Suprapubic skin (tissue), 4 donors: Measurements from ENCODE around the gene CCDC85A. TPM values are rescaled to one million over a fixed set of nuclear protein-coding genes. Genes with fewer than 3 reads are reported as not detected.

ENCODE experiments used
- DNase-seq, 2 donors: peaks; one replicate each; pipeline ENCODE4 v3.0.0-alpha.2; 2019; ENCODE audit warnings: low spot score in 2 of 2
- H3K27ac ChIP-seq: fragments of 200-600 bp; sonication (generic); one replicate; pipeline ENCODE4 v1.5.1; 2019
- H3K27me3 ChIP-seq: fragments of 200-600 bp; sonication (generic); one replicate; pipeline ENCODE4 v1.5.1; 2019
- H3K36me3 ChIP-seq: fragments of 200-600 bp; sonication (generic); one replicate; pipeline ENCODE4 v1.5.1; 2019
- H3K4me1 ChIP-seq: fragments of 200-600 bp; sonication (generic); one replicate; pipeline ENCODE4 v1.5.1; 2019
- H3K4me3 ChIP-seq: fragments of 200-600 bp; sonication (generic); one replicate; pipeline ENCODE4 v1.5.1; 2019; ENCODE audit warnings: mild to moderate bottlenecking
- H3K9me3 ChIP-seq: fragments of 200-600 bp; sonication (generic); one replicate; pipeline ENCODE4 v1.5.1; 2019
- EP300 ChIP-seq: sonication (generic); formaldehyde crosslinking; IDR thresholded peaks from one replicate; pipeline ENCODE4 v1.6.1; 2017; ENCODE audit warnings: antibody characterized with exemption
- POLR2A ChIP-seq, 2 donors: fragments of 450-650 bp; IDR thresholded peaks; one replicate each; pipeline ENCODE4 v1.6.1; 2017; ENCODE audit warnings: antibody characterized with exemption in 2 of 2, mild to moderate bottlenecking in 2 of 2, moderate library complexity in 2 of 2
- POLR2AphosphoS5 ChIP-seq, 3 donors: sonication (generic); formaldehyde crosslinking; IDR thresholded peaks; one replicate each; pipeline ENCODE4 v1.6.1; 2017; ENCODE audit warnings: antibody characterized with exemption in 3 of 3
- WGBS: methylation state at CpG from one replicate; pipeline ENCODE4 v1.1.5; 2018; 5-methylcytosine and 5-hydroxymethylcytosine counted together
- total RNA-seq, 4 donors: library from RNA; depleted of rRNA; stranded (reverse); fragments of >200 nt; gene quantifications; one replicate each; pipeline ENCODE4 v1.1.0, GENCODE V29; 2016
- TF ChIP-seq, protein P1 (sequence below), 2 donors: fragments of 200-600 bp in 1 of 2; fragments of 450-650 bp in 1 of 2; sonication (generic) in 1 of 2; IDR thresholded peaks; one replicate each; pipeline ENCODE4 v1.5.1; 2016 to 2019; ENCODE audit warnings: antibody characterized with exemption in 2 of 2, mild to moderate bottlenecking in 1 of 2, moderate library complexity in 1 of 2

CCDC85A gene
- total RNA-seq, 4 donors from 2014 or later, result 1.9 to 3.2 (median 2.5) TPM

- peak in 1 of 2 donors; percentile 62 for DNase-seq
- H3K27ac ChIP-seq, result no peak overlapping the region
- TF ChIP-seq POLR2AphosphoS5 (IDR thresholded peaks at IDR 0.05) (no peak), POLR2A (IDR thresholded peaks at IDR 0.05) (no peak), EP300 (no peak)
- TF ChIP-seq, protein P1, sequence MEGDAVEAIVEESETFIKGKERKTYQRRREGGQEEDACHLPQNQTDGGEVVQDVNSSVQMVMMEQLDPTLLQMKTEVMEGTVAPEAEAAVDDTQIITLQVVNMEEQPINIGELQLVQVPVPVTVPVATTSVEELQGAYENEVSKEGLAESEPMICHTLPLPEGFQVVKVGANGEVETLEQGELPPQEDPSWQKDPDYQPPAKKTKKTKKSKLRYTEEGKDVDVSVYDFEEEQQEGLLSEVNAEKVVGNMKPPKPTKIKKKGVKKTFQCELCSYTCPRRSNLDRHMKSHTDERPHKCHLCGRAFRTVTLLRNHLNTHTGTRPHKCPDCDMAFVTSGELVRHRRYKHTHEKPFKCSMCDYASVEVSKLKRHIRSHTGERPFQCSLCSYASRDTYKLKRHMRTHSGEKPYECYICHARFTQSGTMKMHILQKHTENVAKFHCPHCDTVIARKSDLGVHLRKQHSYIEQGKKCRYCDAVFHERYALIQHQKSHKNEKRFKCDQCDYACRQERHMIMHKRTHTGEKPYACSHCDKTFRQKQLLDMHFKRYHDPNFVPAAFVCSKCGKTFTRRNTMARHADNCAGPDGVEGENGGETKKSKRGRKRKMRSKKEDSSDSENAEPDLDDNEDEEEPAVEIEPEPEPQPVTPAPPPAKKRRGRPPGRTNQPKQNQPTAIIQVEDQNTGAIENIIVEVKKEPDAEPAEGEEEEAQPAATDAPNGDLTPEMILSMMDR (IDR thresholded peaks at IDR 0.05), result no peak
These were observed 766 bp downstream of the CCDC85A start for GRCh38 chr2:56184500-56185011.

DNA sequence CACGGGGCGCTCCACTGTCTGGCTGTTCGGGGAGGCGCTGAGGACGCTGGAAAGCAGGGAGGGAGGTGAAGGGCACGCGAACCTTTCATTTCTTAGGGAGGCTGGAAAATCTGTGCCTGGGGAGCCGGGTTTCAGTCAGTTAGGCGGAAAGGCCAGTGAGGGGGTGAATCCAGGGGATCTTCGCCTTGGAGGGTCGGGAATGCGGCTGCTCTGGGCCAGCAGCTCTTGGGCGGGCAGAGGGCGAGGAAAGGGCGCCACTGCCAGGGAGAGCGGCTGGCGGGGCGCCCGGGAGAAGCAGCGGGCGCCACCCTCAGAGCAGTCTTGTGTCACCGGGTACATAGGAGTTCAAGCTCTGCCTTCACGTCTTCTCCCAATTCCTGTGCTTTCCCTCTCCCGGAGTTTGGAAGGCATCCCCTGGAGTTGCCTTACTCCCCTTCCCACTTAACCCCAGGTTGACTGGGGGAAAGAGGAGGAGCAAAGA lies 1.4 kb downstream of the CCDC85A start:
- TF ChIP-seq EP300 (no peak), POLR2AphosphoS5 (IDR thresholded peaks at IDR 0.05) (no peak), POLR2A (IDR thresholded peaks at IDR 0.05) (no peak)
- TF ChIP-seq, protein P1 (IDR thresholded peaks at IDR 0.05), result no peak
- 0% methylated on average over 8 of the region's 24 CpGs for WGBS
- H3K36me3 ChIP-seq, result no peaks in the 10 kb centered on the region
- H3K27me3 ChIP-seq, result peaks cover 4% of the 10 kb centered on the region
- DNase-seq, result no peak
- no peaks in the 10 kb centered on the region for H3K9me3 ChIP-seq
- H3K4me1 ChIP-seq, result peaks cover 29% of the 10 kb centered on the region
- peak overlapping the region; percentile 23 for H3K27ac ChIP-seq
- peak overlapping the region; percentile 78 for H3K4me3 ChIP-seq

More at GRCh38 chr2:56184500-56185011, 766 bp downstream of the CCDC85A start:
- Histone ChIP-seq H3K4me1 (peaks cover 29% of the 10 kb centered on the region), H3K9me3 (no peaks in the 10 kb centered on the region), H3K27me3 (peaks cover 4% of the 10 kb centered on the region), H3K4me3 (peak overlapping the region; percentile 78), H3K36me3 (no peaks in the 10 kb centered on the region)
- 3% methylated on average over 20 of the region's 64 CpGs for WGBS

- Histone ChIP-seq H3K9me3 (no peaks in the 10 kb centered on the region), H3K27me3 (peaks cover 4% of the 10 kb centered on the region), H3K4me1 (peaks cover 29% of the 10 kb centered on the region), H3K4me3 (peak overlapping the region; percentile 78), H3K27ac (peak overlapping the region; percentile 23), H3K36me3 (no peaks in the 10 kb centered on the region)
- DNase-seq, result peak in 1 of 2 donors; percentile 68
- TF ChIP-seq, protein P1 (IDR thresholded peaks at IDR 0.05), result no peak
- TF ChIP-seq POLR2A (IDR thresholded peaks at IDR 0.05) (no peak), POLR2AphosphoS5 (IDR thresholded peaks at IDR 0.05) (no peak), EP300 (no peak)
- WGBS, result 4% methylated on average over 11 of the region's 11 CpGs
These were observed 1.8 kb downstream of the CCDC85A start for GRCh38 chr2:56185582-56186046.

- no peak for DNase-seq
- Histone ChIP-seq H3K36me3 (no peaks in the 10 kb centered on the region), H3K9me3 (no peaks in the 10 kb centered on the region), H3K27ac (no peak overlapping the region), H3K4me3 (no peak overlapping the region), H3K27me3 (no peaks in the 10 kb centered on the region), H3K4me1 (no peaks in the 10 kb centered on the region)
- TF ChIP-seq EP300, result no peak
- TF ChIP-seq, protein P1 (IDR thresholded peaks at IDR 0.05), result peak in 1 of 2 donors; percentile 41
- TF ChIP-seq POLR2AphosphoS5 (IDR thresholded peaks at IDR 0.05), result no peak
- TF ChIP-seq POLR2A (IDR thresholded peaks at IDR 0.05), result no peak
These were observed 7.8 kb downstream of the CCDC85A start for GRCh38 chr2:56191617-56192016.

DNA sequence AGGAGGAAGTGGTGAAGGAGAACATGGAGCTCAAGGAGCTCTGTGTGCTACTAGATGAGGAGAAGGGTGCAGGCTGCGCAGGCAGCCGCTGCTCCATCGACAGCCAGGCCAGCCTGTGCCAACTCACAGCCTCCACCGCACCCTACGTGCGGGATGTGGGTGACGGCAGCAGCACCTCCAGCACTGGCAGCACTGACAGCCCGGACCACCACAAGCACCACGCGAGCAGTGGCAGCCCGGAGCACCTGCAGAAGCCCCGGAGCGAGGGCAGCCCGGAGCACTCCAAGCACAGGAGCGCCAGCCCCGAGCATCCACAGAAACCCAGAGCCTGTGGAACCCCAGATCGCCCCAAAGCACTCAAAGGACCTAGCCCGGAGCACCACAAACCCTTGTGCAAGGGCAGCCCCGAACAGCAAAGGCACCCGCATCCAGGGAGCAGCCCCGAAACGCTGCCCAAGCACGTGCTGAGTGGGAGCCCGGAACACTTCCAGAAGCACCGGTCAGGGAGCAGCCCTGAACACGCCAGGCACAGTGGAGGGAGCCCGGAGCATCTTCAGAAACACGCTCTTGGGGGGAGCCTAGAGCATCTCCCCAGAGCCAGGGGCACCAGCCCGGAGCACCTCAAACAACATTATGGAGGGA lies 9.0 kb downstream of the CCDC85A start:
- WGBS, result 92% methylated on average over 16 of the region's 29 CpGs
- TF ChIP-seq EP300, result no peak
- TF ChIP-seq POLR2A (IDR thresholded peaks at IDR 0.05), result no peak
- TF ChIP-seq, protein P1 (IDR thresholded peaks at IDR 0.05), result no peak
- no peak for TF ChIP-seq POLR2AphosphoS5 (IDR thresholded peaks at IDR 0.05)
- no peak overlapping the region for H3K27ac ChIP-seq
- H3K4me3 ChIP-seq, result no peak overlapping the region
- no peaks in the 10 kb centered on the region for H3K9me3 ChIP-seq
- no peaks in the 10 kb centered on the region for H3K4me1 ChIP-seq
- H3K27me3 ChIP-seq, result no peaks in the 10 kb centered on the region
- H3K36me3 ChIP-seq, result no peaks in the 10 kb centered on the region
- no peak for DNase-seq
